Measurements from ENCODE around the gene SOX5.

DNA sequence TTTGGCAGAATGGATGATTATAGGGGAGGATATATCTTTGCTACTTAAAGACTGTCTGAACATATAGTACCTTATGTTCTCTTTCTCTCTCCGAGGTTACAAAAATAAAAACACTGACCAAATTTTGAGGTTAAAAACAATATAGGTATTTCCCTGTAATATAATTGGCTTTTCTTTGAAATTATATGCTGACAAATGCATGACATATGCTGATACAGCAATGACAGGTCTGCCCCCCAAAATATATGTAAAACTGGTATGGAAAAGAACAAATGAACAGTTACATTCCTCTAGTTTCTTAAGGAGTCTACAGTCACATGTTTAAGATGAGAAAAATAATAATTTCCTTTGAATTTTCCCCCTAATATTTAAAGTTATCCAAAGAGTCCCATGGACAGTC lies 405.7 kb downstream of the SOX5 start:
- TF ChIP-seq, protein P1, sequence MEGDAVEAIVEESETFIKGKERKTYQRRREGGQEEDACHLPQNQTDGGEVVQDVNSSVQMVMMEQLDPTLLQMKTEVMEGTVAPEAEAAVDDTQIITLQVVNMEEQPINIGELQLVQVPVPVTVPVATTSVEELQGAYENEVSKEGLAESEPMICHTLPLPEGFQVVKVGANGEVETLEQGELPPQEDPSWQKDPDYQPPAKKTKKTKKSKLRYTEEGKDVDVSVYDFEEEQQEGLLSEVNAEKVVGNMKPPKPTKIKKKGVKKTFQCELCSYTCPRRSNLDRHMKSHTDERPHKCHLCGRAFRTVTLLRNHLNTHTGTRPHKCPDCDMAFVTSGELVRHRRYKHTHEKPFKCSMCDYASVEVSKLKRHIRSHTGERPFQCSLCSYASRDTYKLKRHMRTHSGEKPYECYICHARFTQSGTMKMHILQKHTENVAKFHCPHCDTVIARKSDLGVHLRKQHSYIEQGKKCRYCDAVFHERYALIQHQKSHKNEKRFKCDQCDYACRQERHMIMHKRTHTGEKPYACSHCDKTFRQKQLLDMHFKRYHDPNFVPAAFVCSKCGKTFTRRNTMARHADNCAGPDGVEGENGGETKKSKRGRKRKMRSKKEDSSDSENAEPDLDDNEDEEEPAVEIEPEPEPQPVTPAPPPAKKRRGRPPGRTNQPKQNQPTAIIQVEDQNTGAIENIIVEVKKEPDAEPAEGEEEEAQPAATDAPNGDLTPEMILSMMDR (IDR thresholded peaks at IDR 0.05) = no peak
- TF ChIP-seq POLR2A (IDR thresholded peaks at IDR 0.05) = no peak
